ENCODE measurements around the gene RNF6. TPM values are rescaled to one million over a fixed set of nuclear protein-coding genes. Genes with fewer than 3 reads are reported as not detected.
"Not testable (repeated sequence)": the region's sequence is repeated elsewhere in the genome, so short reads cannot be mapped to it uniquely, and the experiment has no call there.

The RNF6 gene
- total RNA-seq, result 44.3 and 48.0 TPM in 2 replicates

- no peaks in the 10 kb centered on the region for H3K9me3 Mint-ChIP-seq
- H3K4me1 Mint-ChIP-seq (ENCODE audit: low read depth), result peaks cover 34% of the 10 kb centered on the region
- intact Hi-C loops (cut with micrococcal nuclease), result loop anchor here (1.0 kb wide), 2 partner anchors 31 to 36 kb away; no protein-coding TSS in a partner anchor
- H3K27me3 Mint-ChIP-seq (ENCODE audit: low read depth), result peaks cover 5% of the 10 kb centered on the region
- peak; percentile 85 for DNase-seq (ENCODE audit: low spot score)
- peaks cover 34% of the 10 kb centered on the region for H3K36me3 Mint-ChIP-seq (ENCODE audit: low read depth)
- H3K4me3 Mint-ChIP-seq (ENCODE audit: low read depth), result peak within 1 kb of the TSS; percentile 100
- H3K27ac Mint-ChIP-seq, result peak within 1 kb of the TSS; percentile 99
These were observed at the start of gene RNF6 for GRCh38 chr13:26221721-26222519. Gene RNF6, minus strand, starts transcription at chr13:26222314. Its CDS starts 2,665 bp downstream, at chr13:26219649.

DNA sequence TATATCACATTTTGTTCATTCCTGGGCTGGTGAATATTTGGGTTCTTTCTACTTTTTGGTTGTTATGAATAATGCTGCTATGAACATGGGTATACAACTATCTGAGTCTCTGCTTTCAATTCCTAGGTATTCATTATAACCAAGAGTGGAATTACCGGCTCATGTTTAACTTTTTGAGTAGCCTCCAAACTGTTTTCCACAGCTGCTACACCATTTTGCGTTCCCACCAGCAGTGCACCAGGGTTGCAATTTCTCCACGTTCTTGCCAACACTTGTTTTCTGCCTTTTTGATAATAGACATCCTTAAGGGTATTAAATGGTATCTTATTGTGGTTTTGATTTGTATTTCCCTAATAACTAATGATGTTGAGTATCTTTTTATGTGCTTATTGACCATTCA is 48.6 kb upstream of the RNF6 start:
- peaks cover 1% of the 10 kb centered on the region for H3K4me1 Mint-ChIP-seq (ENCODE audit: low read depth)
- intact Hi-C loops (cut with micrococcal nuclease), result no loop called here
- no peaks in the 10 kb centered on the region for H3K36me3 Mint-ChIP-seq (ENCODE audit: low read depth)
- no peaks in the 10 kb centered on the region for H3K27me3 Mint-ChIP-seq (ENCODE audit: low read depth)
- H3K4me3 Mint-ChIP-seq (ENCODE audit: low read depth), result no peak overlapping the region
- no peaks in the 10 kb centered on the region for H3K9me3 Mint-ChIP-seq
- no peak for DNase-seq (ENCODE audit: low spot score)
- no peak overlapping the region for H3K27ac Mint-ChIP-seq

DNA sequence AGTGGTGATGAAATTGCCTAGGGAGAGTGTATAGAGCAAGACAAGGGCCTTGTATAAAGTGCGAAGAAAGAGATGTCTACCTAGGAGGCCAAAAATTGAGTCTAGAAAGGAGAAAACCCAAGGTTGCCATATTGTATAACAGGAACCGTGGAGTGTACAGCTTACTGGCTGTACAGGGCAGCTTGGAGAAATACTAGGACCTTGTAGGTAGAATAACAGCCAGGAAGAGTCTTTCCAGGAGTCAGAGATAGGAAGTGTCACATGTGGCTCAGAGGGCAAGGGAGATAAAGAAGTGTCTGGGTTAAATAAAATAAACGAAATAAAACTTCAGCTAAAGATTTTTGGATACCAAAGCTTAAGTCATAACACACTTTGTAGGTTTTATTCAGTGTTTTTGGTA is 44.2 kb upstream of the RNF6 start:
- Mint-ChIP-seq H3K4me1 (ENCODE audit: low read depth) (peaks cover 3% of the 10 kb centered on the region), H3K9me3 (no peaks in the 10 kb centered on the region), H3K27me3 (ENCODE audit: low read depth) (no peaks in the 10 kb centered on the region), H3K27ac (no peak overlapping the region), H3K36me3 (ENCODE audit: low read depth) (no peaks in the 10 kb centered on the region), H3K4me3 (ENCODE audit: low read depth) (no peak overlapping the region)
- no peak for DNase-seq (ENCODE audit: low spot score)
- intact Hi-C loops (cut with micrococcal nuclease), result no loop called here

DNA sequence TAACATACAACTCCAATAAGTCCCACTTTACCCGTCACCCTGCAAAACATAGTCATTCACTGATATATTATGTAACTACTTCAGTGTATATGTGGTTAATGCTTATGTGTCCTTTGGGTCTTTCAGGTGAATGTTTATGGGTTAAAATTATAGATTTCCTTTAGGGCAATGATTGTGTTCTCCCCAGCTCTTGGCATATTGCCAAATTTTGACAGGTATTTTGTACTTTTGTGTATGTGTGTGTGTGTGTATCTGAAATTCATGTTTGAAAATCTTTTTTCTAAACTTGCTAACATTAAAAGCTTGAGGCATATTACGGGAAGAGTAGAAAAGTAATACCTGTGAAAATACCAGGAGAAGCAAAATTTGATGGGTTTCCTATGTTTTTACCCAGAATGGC is 40.0 kb upstream of the RNF6 start:
- Mint-ChIP-seq H3K9me3 (no peaks in the 10 kb centered on the region), H3K27ac (no peak overlapping the region), H3K4me3 (ENCODE audit: low read depth) (no peak overlapping the region), H3K4me1 (ENCODE audit: low read depth) (peaks cover 3% of the 10 kb centered on the region), H3K27me3 (ENCODE audit: low read depth) (no peaks in the 10 kb centered on the region), H3K36me3 (ENCODE audit: low read depth) (no peaks in the 10 kb centered on the region)
- no peak for DNase-seq (ENCODE audit: low spot score)
- intact Hi-C loops (cut with micrococcal nuclease), result no loop called here

DNA sequence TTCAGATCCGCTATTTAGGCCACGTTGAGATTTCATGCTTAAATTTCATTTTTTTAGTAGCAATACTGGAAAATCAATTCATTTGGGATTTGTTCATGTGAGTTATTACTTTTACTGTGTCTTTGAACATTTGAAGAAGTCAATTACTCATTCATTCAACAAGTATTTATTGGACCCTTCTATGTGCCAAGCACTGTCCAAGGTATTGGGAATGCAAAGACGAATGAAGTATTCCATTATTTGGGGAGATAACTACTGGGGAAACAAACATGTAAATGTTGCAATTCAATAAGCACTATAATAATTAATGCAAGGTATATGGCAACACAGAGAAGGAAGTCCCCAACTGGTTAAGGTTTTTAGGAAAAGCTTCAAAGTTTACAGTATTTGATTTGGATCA is 37.5 kb upstream of the RNF6 start:
- H3K4me3 Mint-ChIP-seq (ENCODE audit: low read depth), result no peak overlapping the region
- peaks cover 23% of the 10 kb centered on the region for H3K4me1 Mint-ChIP-seq (ENCODE audit: low read depth)
- no peaks in the 10 kb centered on the region for H3K36me3 Mint-ChIP-seq (ENCODE audit: low read depth)
- no peak overlapping the region for H3K27ac Mint-ChIP-seq
- DNase-seq (ENCODE audit: low spot score), result no peak
- H3K27me3 Mint-ChIP-seq (ENCODE audit: low read depth), result no peaks in the 10 kb centered on the region
- intact Hi-C loops (cut with micrococcal nuclease), result no loop called here
- H3K9me3 Mint-ChIP-seq, result no peaks in the 10 kb centered on the region

- Mint-ChIP-seq H3K27ac (no peak overlapping the region), H3K4me3 (ENCODE audit: low read depth) (no peak overlapping the region), H3K27me3 (ENCODE audit: low read depth) (no peaks in the 10 kb centered on the region), H3K36me3 (ENCODE audit: low read depth) (no peaks in the 10 kb centered on the region), H3K9me3 (no peaks in the 10 kb centered on the region), H3K4me1 (ENCODE audit: low read depth) (peaks cover 30% of the 10 kb centered on the region)
- intact Hi-C loops (cut with micrococcal nuclease), result no loop called here
- no peak for DNase-seq (ENCODE audit: low spot score)
These were observed 34.9 kb upstream of the RNF6 start for GRCh38 chr13:26257049-26257448.

- Mint-ChIP-seq H3K27me3 (ENCODE audit: low read depth) (no peaks in the 10 kb centered on the region), H3K36me3 (ENCODE audit: low read depth) (no peaks in the 10 kb centered on the region), H3K4me3 (ENCODE audit: low read depth) (peak overlapping the region; percentile 92), H3K9me3 (no peaks in the 10 kb centered on the region), H3K4me1 (ENCODE audit: low read depth) (peaks cover 30% of the 10 kb centered on the region), H3K27ac (no peak overlapping the region)
- intact Hi-C loops (cut with micrococcal nuclease), result no loop called here
- no peak for DNase-seq (ENCODE audit: low spot score)
These were observed 33.7 kb upstream of the RNF6 start for GRCh38 chr13:26255691-26256277.

- intact Hi-C loops (cut with micrococcal nuclease), result no loop called here
- H3K27ac Mint-ChIP-seq, result peak overlapping the region; percentile 51
- H3K36me3 Mint-ChIP-seq (ENCODE audit: low read depth), result no peaks in the 10 kb centered on the region
- peaks cover 30% of the 10 kb centered on the region for H3K4me1 Mint-ChIP-seq (ENCODE audit: low read depth)
- no peak for DNase-seq (ENCODE audit: low spot score)
- H3K9me3 Mint-ChIP-seq, result no peaks in the 10 kb centered on the region
- H3K27me3 Mint-ChIP-seq (ENCODE audit: low read depth), result no peaks in the 10 kb centered on the region
- H3K4me3 Mint-ChIP-seq (ENCODE audit: low read depth), result peak overlapping the region; percentile 92
These were observed 33.0 kb upstream of the RNF6 start for GRCh38 chr13:26255115-26255514.

GRCh38 chr13:26254583-26255111 is 32.5 kb upstream of the RNF6 start:
- H3K4me1 Mint-ChIP-seq (ENCODE audit: low read depth), result peaks cover 30% of the 10 kb centered on the region

GRCh38 chr13:26253787-26254582 is 31.9 kb upstream of the RNF6 start, which contains the start of gene CDK8:
Gene CDK8, plus strand, starts transcription at chr13:26254129. Its CDS starts 513 bp downstream, at chr13:26254642.
- H3K4me1 Mint-ChIP-seq (ENCODE audit: low read depth), result peaks cover 30% of the 10 kb centered on the region
- no peaks in the 10 kb centered on the region for H3K9me3 Mint-ChIP-seq
- peak within 1 kb of the TSS; percentile 92 for H3K4me3 Mint-ChIP-seq (ENCODE audit: low read depth)
- no peaks in the 10 kb centered on the region for H3K36me3 Mint-ChIP-seq (ENCODE audit: low read depth)
- H3K27me3 Mint-ChIP-seq (ENCODE audit: low read depth), result no peaks in the 10 kb centered on the region
- DNase-seq (ENCODE audit: low spot score), result peak; percentile 85
- intact Hi-C loops (cut with micrococcal nuclease), result loop anchor here (1.0 to 5.0 kb wide), 3 partner anchors 32 to 73 kb away; partner anchors contain the start of gene RNF6
- peak within 1 kb of the TSS; percentile 90 for H3K27ac Mint-ChIP-seq

More at GRCh38 chr13:26254583-26255111, 32.5 kb upstream of the RNF6 start:
- H3K27ac Mint-ChIP-seq, result peak overlapping the region; percentile 51
- intact Hi-C loops (cut with micrococcal nuclease), result loop anchor here (5.0 kb wide), 1 partner anchor 73 kb away; no protein-coding TSS in a partner anchor
- H3K27me3 Mint-ChIP-seq (ENCODE audit: low read depth), result no peaks in the 10 kb centered on the region
- no peaks in the 10 kb centered on the region for H3K9me3 Mint-ChIP-seq
- DNase-seq (ENCODE audit: low spot score), result peak; percentile 59
- H3K4me3 Mint-ChIP-seq (ENCODE audit: low read depth), result peak overlapping the region; percentile 92
- H3K36me3 Mint-ChIP-seq (ENCODE audit: low read depth), result no peaks in the 10 kb centered on the region

GRCh38 chr13:26253262-26253786 is 31.2 kb upstream of the RNF6 start:
- intact Hi-C loops (cut with micrococcal nuclease), result loop anchor here (1.0 to 5.0 kb wide), 3 partner anchors 31 to 74 kb away; partner anchors contain the start of gene RNF6
- Mint-ChIP-seq H3K4me1 (ENCODE audit: low read depth) (peaks cover 30% of the 10 kb centered on the region), H3K4me3 (ENCODE audit: low read depth) (peak overlapping the region; percentile 92), H3K27me3 (ENCODE audit: low read depth) (no peaks in the 10 kb centered on the region), H3K27ac (peak overlapping the region; percentile 90), H3K9me3 (no peaks in the 10 kb centered on the region), H3K36me3 (ENCODE audit: low read depth) (no peaks in the 10 kb centered on the region)
- no peak for DNase-seq (ENCODE audit: low spot score)

- not testable (repeated sequence) for H3K36me3 Mint-ChIP-seq (ENCODE audit: low read depth); H3K4me3 Mint-ChIP-seq (ENCODE audit: low read depth); DNase-seq (ENCODE audit: low spot score); H3K9me3 Mint-ChIP-seq; H3K27me3 Mint-ChIP-seq (ENCODE audit: low read depth); H3K27ac Mint-ChIP-seq
- intact Hi-C loops (cut with micrococcal nuclease), result loop anchor here (5.0 kb wide), 1 partner anchor 75 kb away; no protein-coding TSS in a partner anchor
- peaks cover 29% of the 10 kb centered on the region for H3K4me1 Mint-ChIP-seq (ENCODE audit: low read depth)
These were observed 29.9 kb upstream of the RNF6 start for GRCh38 chr13:26252006-26252405.
